ENCODE measurements around the gene DNAH3.

Gene DNAH3

GRCh38 chr16:20911361-20911760, 239.3 kb downstream of the DNAH3 start:
- no peak for DNase-seq

GRCh38 chr16:20910781-20911321, 239.8 kb downstream of the DNAH3 start:
- DNase-seq: no peak

- no peak for DNase-seq
Measured at GRCh38 chr16:20906341-20907255, 244.0 kb downstream of the DNAH3 start.

- DNase-seq: no peak
Measured at GRCh38 chr16:20905576-20905975, 245.1 kb downstream of the DNAH3 start.

- no peak for DNase-seq
Measured at GRCh38 chr16:20904507-20905081, 246.1 kb downstream of the DNAH3 start.

GRCh38 chr16:20903899-20904506, 246.6 kb downstream of the DNAH3 start:
- no peak for DNase-seq

GRCh38 chr16:20903116-20903898, 247.3 kb downstream of the DNAH3 start:
- DNase-seq: no peak

- no peak for DNase-seq
Measured at GRCh38 chr16:20902426-20902825, 248.2 kb downstream of the DNAH3 start.

- DNase-seq: peak in 40 of 51 donors; percentile 3 to 56 (median 31)
Measured at GRCh38 chr16:20901436-20902112, 249.1 kb downstream of the DNAH3 start.

- DNase-seq: peak in 2 of 51 donors; percentile 29 to 77
Measured at GRCh38 chr16:20901068-20901435, 249.6 kb downstream of the DNAH3 start.

GRCh38 chr16:20900299-20901067, 250.2 kb downstream of the DNAH3 start, which contains the start of the genes DCUN1D3 and LYRM1:
Gene DCUN1D3 (minus strand): TSS chr16:20900358. CDS start chr16:20862538, 37,820 bp downstream.
Gene LYRM1 (plus strand): TSS chr16:20900771. CDS start chr16:20915556, 14,785 bp downstream.
- DNase-seq: peak; percentile 68 to 99 (median 93)

- DNase-seq: peak in 12 of 51 donors; percentile 24 to 60 (median 43)
Measured at GRCh38 chr16:20899477-20900298, 251.0 kb downstream of the DNAH3 start.

GRCh38 chr16:20899071-20899470, 251.6 kb downstream of the DNAH3 start:
- DNase-seq: peak in 1 of 51 donors; percentile 60

- no peak for DNase-seq
Measured at GRCh38 chr16:20897922-20898321, 252.7 kb downstream of the DNAH3 start.

GRCh38 chr16:20897253-20897897, 253.3 kb downstream of the DNAH3 start:
- DNase-seq: peak in 1 of 51 donors; percentile 9

GRCh38 chr16:20894388-20894787, 256.3 kb downstream of the DNAH3 start:
- no peak for DNase-seq

GRCh38 chr16:20889625-20890275, 260.9 kb downstream of the DNAH3 start:
- DNase-seq: no peak

GRCh38 chr16:20887207-20887606, 263.4 kb downstream of the DNAH3 start:
- no peak for DNase-seq
